Spleen (tissue), 11 donors: ENCODE results near the gene CD274. TPM values are rescaled to one million over a fixed set of nuclear protein-coding genes. Genes with fewer than 3 reads are reported as not detected.

Experiments used
- DNase-seq: peaks from one replicate; pipeline ENCODE4 v3.0.0-alpha.2; 2020
- H3K27ac ChIP-seq, 8 donors: fragments of 200-600 bp; sonication (generic) in 7 of 8; 1 replicate in 4 of 8; 2 replicates in 4 of 8; pipeline versions ENCODE4 v1.5.0 to v1.8.0; 2016 to 2021; ENCODE audit warnings: inconsistent platforms in 4 of 8, mild to moderate bottlenecking in 4 of 8, moderate library complexity in 1 of 8
- H3K27me3 ChIP-seq, 7 donors: fragments of 200-600 bp; sonication (generic) in 6 of 7; replicated peaks in 1 of 7; 1 replicate in 4 of 7; 2 replicates in 3 of 7; pipeline versions ENCODE4 v1.5.0 to v1.8.0; 2016 to 2021; ENCODE audit warnings: inconsistent platforms in 3 of 7, mild to moderate bottlenecking in 1 of 7
- H3K36me3 ChIP-seq, 6 donors: fragments of 200-600 bp; sonication (generic) in 5 of 6; 1 replicate in 4 of 6; 2 replicates in 2 of 6; pipeline versions ENCODE4 v1.5.0 to v1.8.0; 2016 to 2021; ENCODE audit warnings: inconsistent platforms in 2 of 6
- H3K4me1 ChIP-seq, 6 donors: fragments of 200-600 bp; sonication (generic) in 5 of 6; 1 replicate in 3 of 6; 2 replicates in 3 of 6; pipeline versions ENCODE4 v1.5.0 to v1.8.0; 2016 to 2021; ENCODE audit warnings: inconsistent platforms in 3 of 6
- H3K4me3 ChIP-seq, 8 donors: fragments of 200-600 bp; sonication (generic) in 7 of 8; 1 replicate in 4 of 8; 2 replicates in 4 of 8; pipeline versions ENCODE4 v1.5.0 to v1.8.0; 2016 to 2021; ENCODE audit warnings: inconsistent platforms in 4 of 8, mild to moderate bottlenecking in 4 of 8, moderate library complexity in 2 of 8
- H3K9me3 ChIP-seq, 8 donors: fragments of 200-600 bp; sonication (generic) in 7 of 8; 1 replicate in 4 of 8; 2 replicates in 4 of 8; pipeline versions ENCODE4 v1.5.0 to v1.8.0; 2016 to 2021; ENCODE audit warnings: inconsistent platforms in 4 of 8
- POLR2A ChIP-seq, 3 donors: fragments of 450-650 bp; IDR thresholded peaks; one replicate each; pipeline ENCODE4 v1.5.1; 2017; ENCODE audit warnings: antibody characterized with exemption in 3 of 3, mild to moderate bottlenecking in 1 of 3
- POLR2AphosphoS5 ChIP-seq, 3 donors: sonication (generic); formaldehyde crosslinking; IDR thresholded peaks; one replicate each; pipeline ENCODE4 v1.5.1; 2017; ENCODE audit warnings: antibody characterized with exemption in 3 of 3
- WGBS, 5 donors: extraction: QIAGEN DNeasy Blood & Tissue Kit in 3 of 5; methylation state at CpG; one replicate each; pipeline versions ENCODE4 v1.1.5 to v1.1.7; 2013 to 2018; 5-methylcytosine and 5-hydroxymethylcytosine counted together
- intact Hi-C: fragments of 100-400 bp; cut with DNase I; formaldehyde crosslinking; loops from one replicate; pipeline ENCODE4 v1.15.0; 2023; ENCODE audit warnings: low total_unique reads
- polyA plus RNA-seq, 3 donors: library from polyadenylated mRNA; stranded (reverse); fragments of 200-250 nt; gene quantifications; one replicate each; pipeline ENCODE4 v1.2.1, GENCODE V29; 2013
- total RNA-seq, 7 donors: library from RNA; depleted of rRNA in 3 of 7; stranded (reverse); fragments of >200 nt in 3 of 7; fragmentation: NEBNext Ultra II Directional in 4 of 7; extraction: Animal tissue kit (Norgen Biotek cat#: 25700) in 4 of 7; gene quantifications; one replicate each; pipeline versions ENCODE4 v1.1.0 to v1.2.1, GENCODE V29; 2016 to 2021
- TF ChIP-seq, protein P1 (sequence below), 11 experiments: fragments of 200-600 bp in 7 of 11; fragments of 450-650 bp in 4 of 11; sonication (generic) in 4 of 11; IDR thresholded peaks in 8 of 11; conservative IDR thresholded peaks in 3 of 11; 1 replicate in 7 of 11; 2 replicates in 4 of 11; pipeline versions ENCODE4 v1.4.0 to v1.8.0; 2016 to 2021; ENCODE audit warnings: antibody characterized with exemption in 11 of 11, inconsistent platforms in 4 of 11, mild to moderate bottlenecking in 1 of 11
- donor health status: healthy with polysubstance abuse.
- donor health status: DM: no; HTN: no; CAD: no; lungs with moderate emphysema.
- donor health status: DM: no; HTN: no; CAD: no.
- donor health status: Bipolar disorder and iron deficiency.
- donor health status: healthy.
- donor health status: DM: no; HTN: no; CAD: no.
- donor health status: DM: yes; HTN: yes; CAD: no.

The CD274 gene
- total and polyA plus RNA-seq, 10 donors: 1.8 to 34.8 (median 25.5) TPM

DNA sequence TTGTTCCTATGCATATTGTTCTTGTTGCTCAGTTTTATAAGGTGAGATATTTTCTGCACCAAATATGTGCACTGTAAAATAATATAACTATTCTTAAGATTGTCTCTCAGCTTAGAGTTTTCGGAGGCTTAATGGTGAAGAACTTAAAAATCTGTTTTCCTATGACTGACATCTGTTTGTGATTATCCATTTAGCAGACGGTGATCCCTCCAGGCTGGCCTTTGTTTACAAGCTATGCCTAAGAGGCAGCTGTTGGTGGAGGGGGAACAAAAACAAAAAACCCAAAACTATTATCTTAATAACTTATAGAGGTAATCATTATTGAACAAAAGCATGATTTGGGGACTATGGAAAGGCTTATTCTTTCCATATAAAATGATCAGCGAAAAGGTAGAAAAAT lies 60.6 kb downstream of the CD274 start:
- DNase-seq: no peak
- Histone ChIP-seq H3K9me3 (no peaks in the 10 kb centered on the region), H3K4me1 (peaks cover 9 to 57% (median 34%) of the 10 kb centered on the region in 6 donors), H3K4me3 (peak overlapping the region; percentile 12 to 62 (median 26)), H3K27me3 (no peaks in the 10 kb centered on the region), H3K36me3 (no peaks in the 10 kb centered on the region), H3K27ac (peak overlapping the region; percentile 65 to 88 (median 81))
- intact Hi-C loops: no loop called here
- TF ChIP-seq, protein P1, sequence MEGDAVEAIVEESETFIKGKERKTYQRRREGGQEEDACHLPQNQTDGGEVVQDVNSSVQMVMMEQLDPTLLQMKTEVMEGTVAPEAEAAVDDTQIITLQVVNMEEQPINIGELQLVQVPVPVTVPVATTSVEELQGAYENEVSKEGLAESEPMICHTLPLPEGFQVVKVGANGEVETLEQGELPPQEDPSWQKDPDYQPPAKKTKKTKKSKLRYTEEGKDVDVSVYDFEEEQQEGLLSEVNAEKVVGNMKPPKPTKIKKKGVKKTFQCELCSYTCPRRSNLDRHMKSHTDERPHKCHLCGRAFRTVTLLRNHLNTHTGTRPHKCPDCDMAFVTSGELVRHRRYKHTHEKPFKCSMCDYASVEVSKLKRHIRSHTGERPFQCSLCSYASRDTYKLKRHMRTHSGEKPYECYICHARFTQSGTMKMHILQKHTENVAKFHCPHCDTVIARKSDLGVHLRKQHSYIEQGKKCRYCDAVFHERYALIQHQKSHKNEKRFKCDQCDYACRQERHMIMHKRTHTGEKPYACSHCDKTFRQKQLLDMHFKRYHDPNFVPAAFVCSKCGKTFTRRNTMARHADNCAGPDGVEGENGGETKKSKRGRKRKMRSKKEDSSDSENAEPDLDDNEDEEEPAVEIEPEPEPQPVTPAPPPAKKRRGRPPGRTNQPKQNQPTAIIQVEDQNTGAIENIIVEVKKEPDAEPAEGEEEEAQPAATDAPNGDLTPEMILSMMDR (IDR thresholded peaks at IDR 0.05 in 8 of 11, conservative IDR thresholded peaks at IDR 0.05 in 3 of 11): no peak
- TF ChIP-seq POLR2A (IDR thresholded peaks at IDR 0.05): no peak
- no peak for TF ChIP-seq POLR2AphosphoS5 (IDR thresholded peaks at IDR 0.05)
- WGBS, 5 donors: 63 to 89% (median 82%) methylated on average over 3 of the region's 3 CpGs

DNA sequence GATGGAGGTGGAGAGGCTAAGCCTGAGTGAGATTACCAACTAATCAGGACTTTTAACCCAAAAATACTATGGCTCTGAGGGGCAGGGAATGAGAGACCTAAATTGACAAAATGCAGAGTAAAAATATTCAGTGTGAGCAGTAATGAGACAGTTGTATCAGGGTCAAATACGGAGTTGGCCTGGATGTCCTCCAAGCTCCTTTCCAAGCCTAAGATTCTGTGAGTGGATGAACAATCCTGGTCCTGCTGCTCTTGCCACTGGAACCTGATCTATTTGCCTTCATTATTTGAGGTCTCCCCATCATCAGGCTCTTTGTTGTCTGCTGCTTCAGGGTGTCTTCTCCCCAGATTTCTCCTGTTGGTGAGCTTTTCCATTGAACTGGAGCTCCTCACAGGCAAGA lies 61.1 kb downstream of the CD274 start:
- Histone ChIP-seq H3K36me3 (peaks cover 0 to 3% (median 0%) of the 10 kb centered on the region in 6 donors), H3K4me1 (peaks cover 9 to 57% (median 34%) of the 10 kb centered on the region in 6 donors), H3K27me3 (no peaks in the 10 kb centered on the region), H3K9me3 (no peaks in the 10 kb centered on the region), H3K4me3 (peak overlapping the region in 7 of 8 donors; percentile 12 to 62 (median 27)), H3K27ac (peak overlapping the region in 5 of 8 donors; percentile 80 to 88 (median 83))
- TF ChIP-seq POLR2AphosphoS5 (IDR thresholded peaks at IDR 0.05) (no peak), POLR2A (IDR thresholded peaks at IDR 0.05) (no peak)
- TF ChIP-seq, protein P1 (IDR thresholded peaks at IDR 0.05 in 8 of 11, conservative IDR thresholded peaks at IDR 0.05 in 3 of 11): no peak
- 60 to 76% (median 63%) methylated on average over 1 of the region's 1 CpG for WGBS, 5 donors
- intact Hi-C loops: no loop called here
- DNase-seq: no peak

DNA sequence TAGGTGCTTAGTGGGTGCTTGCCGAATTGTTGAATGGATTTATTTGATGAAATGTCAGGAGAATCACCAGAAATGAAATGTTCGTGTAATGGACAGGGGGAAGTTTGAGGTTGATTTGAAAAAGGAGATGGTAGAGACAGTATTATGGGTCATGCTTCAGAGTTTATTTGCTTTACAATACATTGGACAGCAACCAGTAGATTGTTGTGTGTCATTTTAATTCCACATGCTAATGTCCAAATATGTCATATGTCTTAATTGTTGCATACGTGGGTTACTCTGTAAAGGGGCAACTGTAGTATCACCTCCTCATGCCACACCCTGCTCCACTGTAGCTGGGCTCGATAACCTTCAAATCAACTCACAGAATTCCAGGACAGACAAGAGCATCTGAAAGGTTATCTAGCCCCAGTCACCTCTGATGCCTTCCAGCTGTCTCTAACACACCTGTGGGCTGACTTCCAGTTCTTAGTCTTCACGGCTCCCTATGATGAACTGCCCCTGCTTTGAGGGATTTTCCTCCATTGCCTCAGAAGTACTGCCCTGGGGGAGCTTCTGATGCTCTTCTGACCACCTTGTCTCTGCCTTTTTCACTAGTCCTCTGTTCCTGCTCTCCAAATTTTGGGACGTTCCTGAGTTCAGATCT lies 61.7 kb downstream of the CD274 start:
- peak overlapping the region in 4 of 8 donors; percentile 80 to 88 (median 84) for H3K27ac ChIP-seq
- intact Hi-C loops: no loop called here
- 79 to 90% (median 82%) methylated on average over 6 of the region's 6 CpGs for WGBS, 5 donors

More for the DNA sequence above, 61.7 kb downstream of the CD274 start:
- Histone ChIP-seq H3K36me3 (peaks cover 0 to 9% (median 0%) of the 10 kb centered on the region in 6 donors), H3K27me3 (no peaks in the 10 kb centered on the region), H3K4me3 (peak overlapping the region in 7 of 8 donors; percentile 12 to 62 (median 27)), H3K4me1 (peaks cover 9 to 57% (median 34%) of the 10 kb centered on the region in 6 donors), H3K9me3 (no peaks in the 10 kb centered on the region)
- DNase-seq: no peak
- no peak for TF ChIP-seq POLR2A (IDR thresholded peaks at IDR 0.05)
- TF ChIP-seq POLR2AphosphoS5 (IDR thresholded peaks at IDR 0.05): no peak
- TF ChIP-seq, protein P1 (IDR thresholded peaks at IDR 0.05 in 8 of 11, conservative IDR thresholded peaks at IDR 0.05 in 3 of 11): no peak
